ENCODE measurements around the gene DCAF4.

Gene DCAF4

DNA sequence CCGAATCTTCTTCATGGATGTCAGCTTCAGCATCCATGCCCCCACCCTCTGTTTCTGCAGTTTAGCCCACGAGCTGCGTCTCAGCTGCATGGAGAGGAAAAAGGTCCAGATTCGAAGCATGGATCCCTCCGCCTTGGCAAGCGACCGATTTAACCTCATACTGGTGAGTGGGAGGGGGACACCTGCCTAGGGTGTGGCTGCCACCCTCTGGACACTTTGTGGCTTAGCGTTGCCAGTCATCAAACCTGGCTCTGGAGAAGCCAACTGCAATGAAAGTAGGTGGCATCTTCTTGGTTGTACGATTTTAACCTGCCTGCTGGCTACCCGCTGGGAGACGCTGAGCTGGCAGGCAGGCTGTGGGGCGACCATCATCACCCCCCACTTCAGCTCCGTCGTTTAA is 16.7 kb downstream of the DCAF4 start:
- TF ChIP-seq, protein P1, sequence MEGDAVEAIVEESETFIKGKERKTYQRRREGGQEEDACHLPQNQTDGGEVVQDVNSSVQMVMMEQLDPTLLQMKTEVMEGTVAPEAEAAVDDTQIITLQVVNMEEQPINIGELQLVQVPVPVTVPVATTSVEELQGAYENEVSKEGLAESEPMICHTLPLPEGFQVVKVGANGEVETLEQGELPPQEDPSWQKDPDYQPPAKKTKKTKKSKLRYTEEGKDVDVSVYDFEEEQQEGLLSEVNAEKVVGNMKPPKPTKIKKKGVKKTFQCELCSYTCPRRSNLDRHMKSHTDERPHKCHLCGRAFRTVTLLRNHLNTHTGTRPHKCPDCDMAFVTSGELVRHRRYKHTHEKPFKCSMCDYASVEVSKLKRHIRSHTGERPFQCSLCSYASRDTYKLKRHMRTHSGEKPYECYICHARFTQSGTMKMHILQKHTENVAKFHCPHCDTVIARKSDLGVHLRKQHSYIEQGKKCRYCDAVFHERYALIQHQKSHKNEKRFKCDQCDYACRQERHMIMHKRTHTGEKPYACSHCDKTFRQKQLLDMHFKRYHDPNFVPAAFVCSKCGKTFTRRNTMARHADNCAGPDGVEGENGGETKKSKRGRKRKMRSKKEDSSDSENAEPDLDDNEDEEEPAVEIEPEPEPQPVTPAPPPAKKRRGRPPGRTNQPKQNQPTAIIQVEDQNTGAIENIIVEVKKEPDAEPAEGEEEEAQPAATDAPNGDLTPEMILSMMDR (IDR thresholded peaks at IDR 0.05), result no peak

DNA sequence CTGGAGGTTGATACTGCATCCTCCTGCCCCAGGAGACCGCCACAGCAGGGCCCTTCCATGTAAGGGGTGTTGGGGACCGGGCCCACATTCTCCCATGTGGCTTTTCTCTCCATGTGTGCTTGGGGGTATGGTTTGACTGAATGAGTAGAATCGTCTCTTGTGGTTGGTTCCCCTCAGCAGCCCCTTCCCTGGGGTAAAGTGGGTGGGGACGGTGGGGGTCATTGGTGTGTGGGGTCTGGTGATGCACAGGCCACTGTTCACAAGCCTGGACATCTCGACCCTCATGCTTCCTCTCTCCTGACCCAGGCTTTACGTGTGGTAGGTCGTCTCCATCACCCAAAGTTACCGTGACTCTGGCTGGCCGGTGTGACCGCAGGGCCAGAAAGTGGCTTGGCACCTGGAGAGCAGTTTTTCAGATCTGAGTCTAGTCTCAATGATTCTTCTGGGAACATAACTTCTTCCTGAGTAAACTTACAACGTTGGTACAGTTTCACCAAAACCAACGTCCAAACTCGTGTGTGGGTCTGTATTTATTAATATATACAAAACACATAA is 17.7 kb downstream of the DCAF4 start:
- TF ChIP-seq, protein P1 (IDR thresholded peaks at IDR 0.05), result no peak

DNA sequence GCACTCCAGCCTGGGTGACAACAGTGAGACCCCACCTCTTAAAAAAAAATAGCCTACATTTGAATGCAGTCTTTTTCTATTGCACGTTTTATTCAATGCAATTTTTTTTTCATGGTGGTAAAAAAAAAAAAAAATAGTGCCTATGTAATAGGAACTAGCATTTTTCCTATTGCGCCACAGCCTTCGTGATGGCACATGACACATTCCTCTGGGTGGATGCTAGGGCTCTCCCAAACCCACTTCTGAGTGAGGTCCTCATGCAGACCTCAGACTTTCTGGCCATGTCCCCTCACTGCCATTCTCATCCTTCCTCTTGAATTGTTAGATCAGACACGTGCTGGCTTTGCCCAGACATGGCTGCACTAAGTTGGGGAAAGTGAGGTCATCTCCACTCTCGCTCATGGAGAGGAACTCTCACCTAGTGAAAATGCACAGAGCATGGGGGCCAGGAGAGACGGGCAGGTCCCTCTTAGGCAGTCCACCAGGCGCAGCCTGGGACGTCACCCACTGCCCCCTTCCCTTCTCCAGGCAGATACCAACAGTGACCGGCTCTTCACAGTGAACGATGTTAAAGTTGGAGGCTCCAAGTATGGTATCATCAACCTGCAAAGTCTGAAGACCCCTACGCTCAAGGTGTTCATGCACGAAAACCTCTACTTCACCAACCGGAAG is 19.2 kb downstream of the DCAF4 start:
- TF ChIP-seq, protein P1 (IDR thresholded peaks at IDR 0.05), result no peak

DNA sequence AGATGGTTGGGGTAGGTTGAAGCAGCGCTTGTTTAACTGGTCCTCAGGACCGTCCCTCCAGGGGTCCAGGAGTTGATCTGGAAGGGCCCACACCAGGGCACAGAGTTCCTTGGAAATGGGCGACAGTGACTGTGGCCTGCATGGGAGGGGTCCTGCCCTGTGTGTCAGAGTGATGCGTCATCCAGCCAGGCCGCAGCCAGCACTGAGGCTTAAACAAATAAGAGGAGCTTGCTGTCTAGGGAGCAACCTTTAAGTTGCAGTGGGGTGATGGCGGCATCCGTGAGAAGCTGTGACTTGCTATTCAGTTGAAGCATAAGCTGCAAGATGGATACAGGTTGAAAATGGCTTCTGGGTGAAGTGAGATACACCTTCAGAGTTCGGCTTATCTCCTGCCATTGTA is 20.2 kb downstream of the DCAF4 start:
- TF ChIP-seq, protein P1 (IDR thresholded peaks at IDR 0.05), result no peak

DNA sequence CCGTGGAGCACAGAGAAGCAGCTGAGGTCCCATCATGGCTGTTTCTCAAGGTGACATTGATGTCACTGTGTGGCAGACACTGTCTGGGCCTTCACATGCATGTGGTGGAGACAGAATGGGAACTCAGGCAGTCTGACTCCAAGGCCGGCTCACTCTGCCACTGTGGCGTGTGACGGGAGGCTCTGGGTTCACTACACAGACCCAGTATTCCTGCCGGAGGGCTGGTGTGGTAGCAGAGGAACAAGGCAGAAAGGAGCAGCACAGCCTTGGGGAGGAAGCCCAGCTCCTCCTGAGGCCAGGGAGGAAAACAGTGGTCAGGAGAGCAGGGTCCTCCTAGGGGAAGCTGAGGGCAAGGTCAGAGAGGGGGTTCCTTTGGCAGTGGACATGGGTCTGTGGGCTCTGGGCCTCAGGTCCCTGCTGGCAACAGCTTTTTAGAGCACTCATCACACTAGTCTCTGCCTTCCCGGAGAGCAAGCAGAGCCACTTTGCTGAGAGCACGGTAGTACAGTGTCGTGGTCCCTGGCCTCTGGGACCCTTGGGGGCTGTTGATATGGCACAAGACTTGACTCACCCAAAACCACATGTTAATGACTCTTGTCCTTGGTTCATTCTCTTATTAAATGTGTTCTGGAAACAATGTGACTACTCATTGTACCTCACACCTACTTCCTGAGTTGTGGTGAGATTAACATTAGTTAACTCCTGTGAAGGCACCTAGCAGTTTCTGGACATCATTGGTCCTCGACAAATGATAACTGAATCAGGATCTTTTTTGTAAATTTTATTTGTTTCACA is 21.3 kb downstream of the DCAF4 start:
- TF ChIP-seq, protein P1 (IDR thresholded peaks at IDR 0.05), result no peak

DNA sequence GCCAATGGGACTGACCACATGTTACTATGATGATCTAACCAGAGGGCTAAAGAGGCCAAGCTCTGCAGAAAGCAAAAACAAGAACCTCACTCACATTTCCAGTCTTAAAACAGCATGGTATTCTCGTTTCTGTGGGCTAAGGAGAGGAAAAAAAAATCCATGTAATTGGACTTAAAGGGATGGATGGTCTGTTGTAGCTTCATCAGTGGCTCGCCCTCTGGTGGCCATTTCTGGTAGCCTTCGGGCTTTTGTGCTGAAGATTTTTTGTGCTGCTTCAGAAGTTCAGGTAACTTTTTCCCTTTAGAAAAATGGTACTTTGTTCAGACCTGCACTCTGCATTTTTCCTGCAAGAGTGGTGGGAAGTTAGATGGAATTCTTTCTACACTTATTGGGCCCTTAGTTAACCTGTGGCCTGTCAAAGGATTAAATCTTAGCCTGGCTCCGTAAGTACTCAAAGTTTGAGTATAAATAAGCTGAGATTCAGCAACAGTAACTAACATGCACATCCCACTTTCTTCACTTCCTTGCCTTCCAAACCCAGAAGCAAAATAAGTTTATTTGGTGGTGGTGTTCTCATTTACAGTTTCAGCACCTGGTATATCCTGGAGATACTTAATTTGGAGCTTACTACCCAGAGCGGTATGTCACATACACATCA is 22.3 kb downstream of the DCAF4 start:
- TF ChIP-seq, protein P1 (IDR thresholded peaks at IDR 0.05), result peak; percentile 94

DNA sequence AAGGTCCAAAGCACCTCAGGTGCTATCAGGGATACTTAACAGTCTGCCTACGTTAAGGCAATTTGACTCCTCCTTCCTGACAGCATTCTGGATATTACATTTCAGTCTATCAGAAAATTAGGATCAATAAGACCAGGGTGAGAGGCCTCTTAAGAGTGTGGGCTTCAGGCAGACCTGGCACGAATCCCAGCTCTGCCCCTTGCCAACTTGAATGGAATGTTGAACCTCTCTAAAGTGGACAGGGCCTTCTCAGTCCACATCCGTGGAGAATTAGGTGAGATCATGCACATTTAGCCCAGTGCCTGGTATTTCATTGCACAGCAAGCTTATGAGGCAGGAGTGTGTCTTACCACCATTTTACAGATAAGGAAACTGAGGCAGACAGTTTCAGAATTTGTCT is 25.9 kb downstream of the DCAF4 start:
- TF ChIP-seq, protein P1 (IDR thresholded peaks at IDR 0.05), result no peak

Data from LNCAP (cell line).